GM21526 (cell line): ENCODE data around the gene ALDH8A1.

Experiments
- ATAC-seq: cut with Tn5 transposase; IDR thresholded peaks from one replicate; pipeline ENCODE4 v1.9.1; 2021; ENCODE audit warnings: moderate library complexity; ENCODE audit not compliant: unreplicated experiment, low FRiP score

Gene ALDH8A1, protein sequence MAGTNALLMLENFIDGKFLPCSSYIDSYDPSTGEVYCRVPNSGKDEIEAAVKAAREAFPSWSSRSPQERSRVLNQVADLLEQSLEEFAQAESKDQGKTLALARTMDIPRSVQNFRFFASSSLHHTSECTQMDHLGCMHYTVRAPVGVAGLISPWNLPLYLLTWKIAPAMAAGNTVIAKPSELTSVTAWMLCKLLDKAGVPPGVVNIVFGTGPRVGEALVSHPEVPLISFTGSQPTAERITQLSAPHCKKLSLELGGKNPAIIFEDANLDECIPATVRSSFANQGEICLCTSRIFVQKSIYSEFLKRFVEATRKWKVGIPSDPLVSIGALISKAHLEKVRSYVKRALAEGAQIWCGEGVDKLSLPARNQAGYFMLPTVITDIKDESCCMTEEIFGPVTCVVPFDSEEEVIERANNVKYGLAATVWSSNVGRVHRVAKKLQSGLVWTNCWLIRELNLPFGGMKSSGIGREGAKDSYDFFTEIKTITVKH

DNA sequence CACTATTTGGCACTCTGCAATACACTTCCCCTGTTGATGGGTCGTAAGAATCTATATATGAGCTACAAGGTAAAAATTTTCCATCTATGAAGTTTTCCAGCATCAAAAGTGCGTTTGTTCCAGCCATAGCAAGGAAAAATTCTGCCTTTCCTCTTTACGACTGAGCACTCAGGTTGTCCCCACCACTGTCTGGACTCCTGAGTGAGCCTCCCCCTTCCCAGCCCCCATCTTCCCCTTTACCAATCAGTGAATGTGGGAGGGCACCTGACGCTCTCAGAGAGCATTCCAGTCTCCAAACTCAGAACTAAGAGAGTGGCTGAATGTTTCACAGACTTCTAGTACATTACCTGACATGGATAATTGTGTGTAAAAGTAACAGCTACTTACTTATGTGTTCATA lies at the start of gene ALDH8A1:
Gene ALDH8A1 (minus strand): TSS at position 175 of the 400 bp plus-strand sequence. CDS start 48 bp downstream, at position 127.
- no peak for ATAC-seq

DNA sequence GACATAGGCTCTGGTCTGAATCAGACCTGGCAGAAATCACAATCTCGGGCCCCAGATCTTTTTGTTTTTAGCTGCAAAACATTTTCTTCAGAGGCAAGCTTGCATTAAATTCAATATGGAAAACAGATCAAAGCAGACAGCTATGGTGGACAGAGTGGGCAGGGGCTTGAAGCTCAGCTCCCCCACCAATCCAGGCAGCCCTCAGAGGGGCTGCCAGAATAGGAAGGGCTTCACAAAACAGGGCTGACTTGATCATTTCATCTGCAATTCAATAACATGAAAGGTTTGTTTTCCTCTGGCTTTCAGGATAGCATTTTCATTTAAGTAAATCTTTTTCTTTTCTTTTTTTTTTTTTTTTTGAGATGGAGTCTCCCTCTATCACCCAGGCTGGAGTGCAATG lies 49.2 kb upstream of the ALDH8A1 start:
- no peak for ATAC-seq

DNA sequence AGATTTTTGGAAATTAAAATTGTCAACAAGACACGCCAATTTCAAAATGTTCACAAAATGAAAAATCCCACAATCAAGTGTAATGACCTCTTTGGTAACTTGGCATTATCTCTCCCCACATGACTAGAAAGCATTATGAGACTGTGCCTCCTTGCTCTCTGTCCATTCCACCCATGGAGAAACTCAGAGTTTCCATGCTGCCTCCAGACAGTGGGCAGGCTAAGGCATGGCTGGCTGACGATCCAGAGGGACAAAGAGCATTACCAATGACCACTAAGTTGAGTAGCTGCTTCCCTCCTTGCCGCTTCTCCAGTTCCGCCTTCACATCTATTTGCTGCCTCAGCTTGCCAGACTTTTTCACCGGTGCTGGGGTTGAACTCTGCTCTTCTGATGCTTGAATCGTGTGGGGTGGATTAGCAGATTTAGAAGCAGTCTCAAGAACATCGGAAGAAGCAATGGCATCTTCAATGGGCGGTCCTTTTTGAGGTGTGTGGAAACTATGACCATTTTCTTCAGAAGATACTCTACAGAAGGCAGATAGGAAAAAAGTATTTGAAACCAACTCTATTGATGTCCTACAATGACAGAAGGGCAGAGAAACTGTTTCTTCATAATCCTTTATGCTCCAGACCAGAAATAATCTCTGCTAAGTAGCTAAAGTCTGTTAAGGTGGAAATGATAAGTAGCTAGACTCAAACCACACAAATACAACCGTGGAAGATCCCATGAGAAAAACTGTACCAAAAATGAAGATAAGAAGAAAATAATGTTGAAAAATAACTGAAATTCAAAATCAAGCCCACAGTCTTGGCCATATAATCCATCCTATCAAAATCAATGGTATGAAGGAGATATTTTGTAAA lies 47.5 kb upstream of the ALDH8A1 start:
- ATAC-seq: no peak

DNA sequence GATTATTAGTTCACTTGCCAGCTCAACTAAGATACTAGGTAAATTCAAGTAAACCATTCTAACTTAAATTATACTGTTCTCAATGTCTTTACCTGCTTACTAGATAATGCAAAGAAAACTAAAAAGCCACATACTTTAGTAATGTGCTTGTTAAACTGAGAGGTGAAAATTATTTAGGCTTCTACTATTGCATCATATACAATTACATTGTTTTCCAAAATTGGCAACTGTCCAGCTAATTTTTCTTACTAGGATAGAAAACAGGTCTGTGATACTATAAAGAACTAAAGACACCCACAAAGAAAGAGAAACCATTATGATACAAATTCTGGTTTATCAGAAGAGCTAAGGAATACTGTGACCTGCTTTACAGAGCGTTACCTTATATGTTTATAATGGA lies 45.6 kb upstream of the ALDH8A1 start:
- no peak for ATAC-seq

DNA sequence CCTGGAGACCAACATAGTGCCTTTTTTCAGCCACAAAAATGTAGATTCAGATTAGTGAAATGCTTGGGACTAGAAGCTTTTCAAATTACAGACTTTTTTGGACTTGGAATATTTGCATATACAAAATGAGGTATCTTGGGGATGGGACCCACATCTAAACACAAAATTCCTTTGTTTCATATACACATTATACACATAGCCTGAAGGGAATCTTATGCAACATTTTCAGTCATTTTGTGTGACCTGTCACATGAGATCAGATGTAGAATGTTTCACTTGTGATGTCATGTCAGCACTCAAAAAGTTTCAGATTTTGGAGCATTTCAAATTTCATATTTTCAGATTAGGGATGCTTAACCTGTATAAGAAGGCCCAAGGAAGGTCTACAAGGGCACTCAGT lies 44.5 kb upstream of the ALDH8A1 start:
- ATAC-seq: no peak

DNA sequence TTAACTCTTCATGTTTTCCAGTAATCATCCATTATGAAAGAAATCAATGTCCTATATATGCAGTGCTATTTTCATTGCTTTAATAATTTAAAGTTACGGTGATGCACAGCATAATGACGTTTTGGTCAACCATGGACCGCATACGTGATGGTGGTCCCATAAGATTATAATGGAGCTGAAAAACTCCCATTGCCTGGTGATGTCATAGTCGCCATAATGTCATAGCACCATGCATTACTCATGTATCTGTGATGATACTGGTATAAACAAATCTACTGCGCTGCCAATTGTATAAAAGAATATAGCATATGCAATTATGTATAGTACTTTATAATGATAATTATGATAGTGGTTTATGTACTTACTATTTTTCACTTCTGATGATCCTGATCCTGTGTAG lies 42.3 kb upstream of the ALDH8A1 start:
- ATAC-seq: no peak

DNA sequence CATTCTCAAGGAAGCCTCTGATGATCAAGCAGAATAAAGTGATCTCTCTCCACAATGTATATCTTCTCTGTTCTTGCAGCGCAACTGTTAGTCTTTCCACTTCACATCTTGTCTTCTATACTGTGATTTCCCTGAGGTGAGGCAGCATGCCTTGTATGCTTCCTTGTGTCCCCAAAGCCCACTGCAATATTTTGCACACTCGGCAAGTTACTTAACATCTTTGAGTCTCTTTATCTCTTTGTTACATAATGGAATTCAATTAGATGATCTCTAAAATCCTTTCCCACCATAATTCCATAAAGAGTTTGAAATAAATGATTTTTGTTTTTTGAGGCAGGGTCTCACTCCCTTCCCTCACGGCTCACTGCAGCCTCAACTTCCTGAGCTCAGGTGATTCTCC lies 40.4 kb upstream of the ALDH8A1 start:
- ATAC-seq: no peak

DNA sequence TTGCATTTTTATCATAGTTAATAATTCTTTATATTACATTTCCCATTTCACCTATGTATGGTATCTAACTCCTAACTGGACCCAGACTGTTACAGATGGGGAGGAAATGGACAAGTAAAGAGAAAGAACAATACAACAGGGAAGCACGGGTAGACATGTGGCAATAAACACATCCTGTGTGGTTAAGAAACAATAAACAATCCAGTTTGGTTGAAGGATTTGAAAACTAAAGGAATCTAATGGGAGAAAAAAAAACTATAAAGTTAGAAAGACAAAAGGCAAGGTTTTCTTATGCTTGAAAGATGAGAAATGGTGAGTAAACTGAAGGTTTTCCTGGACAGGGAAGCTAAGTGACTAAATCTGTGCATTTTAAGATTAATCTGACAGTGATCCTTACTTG lies 34.9 kb upstream of the ALDH8A1 start:
- no peak for ATAC-seq

DNA sequence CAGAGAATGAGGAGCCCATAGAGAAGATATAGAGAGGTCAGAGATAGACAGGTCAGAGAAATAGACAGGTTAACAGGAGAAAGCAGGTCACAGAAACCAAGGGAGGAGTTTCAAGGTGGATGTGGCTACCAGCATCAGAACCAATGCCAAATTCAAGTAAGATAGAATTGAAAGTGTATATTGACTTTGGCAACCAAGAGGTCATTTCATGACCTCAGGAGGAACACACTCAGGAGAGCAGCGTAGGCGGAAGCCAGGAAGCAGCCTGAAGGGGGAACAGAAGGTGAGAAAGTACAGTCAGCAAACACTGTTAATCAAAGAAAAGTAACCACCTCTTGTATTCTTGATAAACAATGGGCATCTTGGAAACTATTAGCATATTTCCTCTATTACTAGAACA lies 33.9 kb upstream of the ALDH8A1 start:
- ATAC-seq: no peak

DNA sequence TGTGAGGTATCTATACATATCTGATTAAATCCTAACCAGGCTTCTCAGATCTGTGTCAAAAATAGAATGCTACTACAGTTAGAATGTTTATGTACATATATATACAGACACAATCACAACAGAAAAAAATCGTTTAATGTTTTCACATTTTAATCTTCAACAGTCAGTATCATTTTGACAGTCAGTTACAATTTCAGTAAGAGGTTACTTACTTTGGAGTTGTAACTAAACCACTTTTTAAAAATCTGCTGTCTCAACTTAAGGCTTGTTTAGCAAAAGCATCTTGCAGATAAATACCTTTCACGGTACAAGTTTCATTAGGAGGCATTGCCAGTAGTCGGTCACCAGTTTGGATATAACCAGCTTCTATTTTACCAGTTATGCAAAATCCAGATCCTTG lies 32.3 kb upstream of the ALDH8A1 start:
- ATAC-seq: no peak

DNA sequence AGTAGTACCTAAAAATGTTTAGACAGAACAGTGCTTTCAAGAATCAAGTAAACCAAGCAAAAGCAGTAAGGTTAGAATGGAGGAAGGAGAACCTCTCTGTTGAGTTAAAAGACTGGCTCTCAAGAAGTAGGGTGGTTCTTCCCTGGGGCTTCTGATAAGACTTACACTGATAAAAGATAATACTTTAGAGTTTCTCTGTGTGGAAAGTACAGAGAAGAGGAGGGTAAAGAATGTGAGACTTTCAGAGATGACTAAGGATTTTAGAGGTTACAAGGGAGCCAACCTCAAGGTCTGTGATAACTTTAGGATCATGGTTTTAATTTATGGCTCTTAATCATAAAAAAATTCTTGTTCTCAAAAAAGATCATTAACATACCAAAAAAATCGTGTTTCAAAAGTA lies 30.9 kb upstream of the ALDH8A1 start:
- ATAC-seq: no peak

DNA sequence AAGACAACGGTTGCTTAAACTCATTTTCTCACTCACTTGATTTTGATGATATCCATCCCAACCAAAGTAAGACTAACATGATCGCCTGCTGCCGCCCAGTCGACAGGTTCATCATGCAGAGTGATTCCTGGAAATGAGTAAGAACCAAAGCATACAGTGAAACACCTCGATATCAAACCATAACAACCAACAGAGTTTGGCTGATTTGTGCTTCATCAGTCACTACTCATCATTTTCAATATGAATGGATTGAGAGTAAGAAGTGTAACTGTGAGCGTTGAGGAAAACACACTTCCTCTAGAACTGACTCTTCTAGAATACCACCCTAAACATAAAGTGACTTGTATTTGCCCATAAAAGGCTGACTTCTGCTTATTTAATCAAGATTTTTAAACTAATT lies 29.2 kb upstream of the ALDH8A1 start:
- peak; percentile 81 for ATAC-seq

DNA sequence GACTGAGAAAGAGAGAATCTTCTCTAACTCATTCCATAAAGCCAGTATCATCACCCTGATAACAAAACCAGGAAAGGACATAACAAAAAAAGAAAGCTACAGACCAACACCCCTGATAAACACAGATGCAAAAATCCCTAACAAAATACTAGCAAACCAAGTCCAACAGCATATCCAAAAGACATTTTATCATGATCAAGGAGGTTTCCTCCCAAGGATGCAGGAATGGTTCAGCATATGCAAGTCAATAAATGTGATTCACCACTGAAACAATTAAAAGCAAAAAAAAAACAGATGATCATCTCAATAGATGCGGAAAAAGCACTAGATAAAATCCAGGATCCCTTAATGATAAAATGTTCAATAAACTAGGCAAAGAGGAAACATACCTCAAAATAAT lies 24.5 kb upstream of the ALDH8A1 start:
- no peak for ATAC-seq

DNA sequence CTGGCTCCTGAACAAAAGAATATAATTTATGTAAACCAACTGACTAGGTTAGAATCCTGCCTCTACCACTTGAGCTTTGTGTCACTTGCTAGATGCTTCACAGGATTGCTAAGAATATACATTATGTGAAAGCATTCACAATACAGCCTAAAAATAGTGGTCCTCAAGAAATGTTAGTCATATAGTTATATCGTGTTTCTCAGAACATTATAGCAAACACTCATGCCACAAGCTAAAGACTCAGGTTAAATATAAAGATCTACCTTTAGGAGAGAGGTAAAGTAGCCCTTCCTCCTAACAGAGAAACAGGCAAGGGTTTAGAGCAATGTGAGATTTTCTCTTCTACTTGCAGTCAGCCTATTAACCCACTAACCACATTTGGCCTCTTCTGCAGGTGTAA lies 17.8 kb upstream of the ALDH8A1 start:
- peak; percentile 49 for ATAC-seq

DNA sequence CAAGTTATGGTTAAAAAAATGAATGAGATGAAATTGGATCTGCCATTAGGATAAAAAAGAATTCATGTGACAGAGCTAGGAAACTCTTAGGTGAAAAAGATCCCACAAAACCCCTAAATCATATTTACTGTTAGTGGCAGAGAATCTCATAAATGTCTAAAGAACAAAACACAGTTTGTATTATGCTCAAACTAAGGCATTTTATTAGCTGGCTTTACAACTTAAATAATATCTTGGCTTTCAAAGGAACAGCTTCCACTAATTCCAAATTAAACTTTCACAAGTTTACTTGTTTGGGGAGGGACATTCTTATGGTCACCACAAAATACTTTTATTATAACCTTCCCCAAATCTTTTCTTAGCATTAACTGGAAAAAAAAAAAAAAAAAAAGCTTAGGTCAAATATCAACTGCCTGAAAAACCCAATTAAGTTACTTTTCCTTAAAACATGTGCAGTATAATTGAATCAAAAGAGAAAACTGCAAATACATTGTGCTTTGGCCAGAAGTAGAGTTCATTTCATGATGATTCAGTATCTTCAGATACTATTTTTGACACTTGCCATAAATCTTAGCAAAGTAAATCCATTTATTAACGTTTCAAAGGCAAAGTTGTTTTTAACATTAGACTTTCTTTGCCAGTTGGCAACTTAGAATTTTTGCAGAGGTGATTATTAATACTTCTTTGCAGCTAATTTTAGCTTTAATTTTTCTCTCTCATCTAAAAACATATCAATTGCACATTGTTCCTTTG lies 14.7 kb upstream of the ALDH8A1 start:
- no peak for ATAC-seq

DNA sequence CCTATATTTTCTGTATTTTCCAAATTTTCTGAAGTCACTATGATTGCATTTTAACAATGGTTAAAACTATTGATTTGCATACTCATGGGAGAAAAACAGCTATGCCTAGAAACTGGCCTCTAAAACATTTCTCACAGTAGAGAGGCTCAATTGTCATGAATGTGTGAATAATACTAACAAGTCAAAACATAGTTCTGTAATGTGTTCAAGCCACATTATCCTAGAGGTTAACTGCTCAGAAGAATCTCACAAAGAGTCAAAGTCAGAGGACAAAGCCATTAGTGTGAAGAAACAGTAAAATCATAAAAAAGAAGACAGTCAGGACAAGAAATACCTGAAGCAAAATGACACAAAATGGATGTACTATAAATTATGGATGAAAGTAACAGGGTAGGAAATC lies 12.5 kb upstream of the ALDH8A1 start:
- ATAC-seq: no peak

DNA sequence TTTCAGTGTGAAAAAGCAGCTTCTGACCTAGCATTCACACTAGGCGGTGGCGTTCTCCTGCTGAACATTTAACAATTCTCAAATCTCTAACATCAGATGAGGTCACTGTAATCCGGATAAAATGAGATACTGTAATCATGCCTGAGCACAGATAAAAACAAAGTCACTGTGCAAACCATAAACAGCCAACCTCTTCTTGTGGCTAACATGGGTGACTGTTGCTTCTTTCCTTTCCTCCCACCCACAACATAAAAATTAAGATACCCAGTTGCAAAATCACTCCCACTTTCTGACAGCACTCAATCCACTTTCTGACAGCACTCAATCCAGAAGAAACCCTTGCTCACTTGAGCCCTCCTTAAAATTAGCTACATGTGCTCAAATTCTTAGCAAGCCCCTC lies 11.5 kb upstream of the ALDH8A1 start:
- no peak for ATAC-seq

DNA sequence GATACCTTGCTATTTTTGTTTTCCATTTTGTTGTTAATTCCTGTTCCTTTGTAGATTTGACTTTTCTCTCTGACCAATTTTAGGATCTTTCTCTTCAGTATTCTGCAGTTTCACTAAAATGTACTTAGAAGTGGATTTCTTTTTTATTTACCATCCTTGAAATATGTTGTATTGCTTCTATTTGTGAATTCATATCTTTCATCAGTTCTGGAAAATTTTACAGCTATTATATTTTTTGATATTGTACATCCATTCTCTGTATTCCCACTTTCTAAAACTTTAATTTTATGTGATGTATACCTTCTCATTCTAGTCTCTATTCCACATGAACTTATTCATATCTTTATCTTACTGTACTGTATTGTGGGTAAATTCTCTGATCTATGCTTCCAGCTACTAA lies 9.7 kb upstream of the ALDH8A1 start:
- no peak for ATAC-seq

DNA sequence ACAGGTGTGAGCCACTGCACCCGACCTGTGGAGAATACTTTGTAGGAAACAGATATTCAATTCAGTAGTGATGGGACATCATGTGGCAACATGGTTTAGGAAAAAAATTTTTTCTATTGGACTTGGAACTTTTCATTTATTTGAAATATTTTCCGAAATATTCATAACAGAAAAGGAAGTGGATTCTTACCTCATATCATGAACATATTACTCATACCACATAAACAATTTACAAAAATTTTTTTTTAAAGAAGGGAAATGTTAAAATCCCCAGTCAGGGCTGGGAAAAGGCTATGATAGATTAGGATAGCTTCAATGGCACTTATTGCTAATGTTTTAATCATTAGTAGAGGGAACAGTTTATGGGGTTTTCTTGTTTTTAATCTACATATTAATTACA lies 6.8 kb upstream of the ALDH8A1 start:
- ATAC-seq: no peak

DNA sequence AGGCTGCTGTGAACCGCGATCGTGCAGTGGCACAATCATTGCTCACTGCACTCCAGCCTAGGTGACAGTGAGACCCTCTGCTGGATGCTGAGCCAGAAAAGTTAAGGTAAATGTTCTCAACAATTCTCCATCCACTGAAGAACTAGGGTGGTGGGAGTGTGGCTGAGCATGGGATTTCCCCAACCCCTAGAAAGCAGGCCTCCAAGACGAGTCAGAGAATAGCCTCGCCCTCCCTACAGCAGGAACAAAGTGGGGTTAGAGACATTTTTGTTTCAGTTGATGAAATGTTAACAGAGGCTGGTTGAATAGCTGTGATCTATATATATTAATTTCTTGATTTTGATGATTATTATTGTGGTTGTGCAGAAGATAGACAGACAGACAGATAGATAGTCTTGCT lies 6.1 kb upstream of the ALDH8A1 start:
- ATAC-seq: no peak
